Measurements from ENCODE around the gene PDZD2.
"Not testable (repeated sequence)": the region's sequence is repeated elsewhere in the genome, so short reads cannot be mapped to it uniquely, and the experiment has no call there.

PDZD2 gene

DNA sequence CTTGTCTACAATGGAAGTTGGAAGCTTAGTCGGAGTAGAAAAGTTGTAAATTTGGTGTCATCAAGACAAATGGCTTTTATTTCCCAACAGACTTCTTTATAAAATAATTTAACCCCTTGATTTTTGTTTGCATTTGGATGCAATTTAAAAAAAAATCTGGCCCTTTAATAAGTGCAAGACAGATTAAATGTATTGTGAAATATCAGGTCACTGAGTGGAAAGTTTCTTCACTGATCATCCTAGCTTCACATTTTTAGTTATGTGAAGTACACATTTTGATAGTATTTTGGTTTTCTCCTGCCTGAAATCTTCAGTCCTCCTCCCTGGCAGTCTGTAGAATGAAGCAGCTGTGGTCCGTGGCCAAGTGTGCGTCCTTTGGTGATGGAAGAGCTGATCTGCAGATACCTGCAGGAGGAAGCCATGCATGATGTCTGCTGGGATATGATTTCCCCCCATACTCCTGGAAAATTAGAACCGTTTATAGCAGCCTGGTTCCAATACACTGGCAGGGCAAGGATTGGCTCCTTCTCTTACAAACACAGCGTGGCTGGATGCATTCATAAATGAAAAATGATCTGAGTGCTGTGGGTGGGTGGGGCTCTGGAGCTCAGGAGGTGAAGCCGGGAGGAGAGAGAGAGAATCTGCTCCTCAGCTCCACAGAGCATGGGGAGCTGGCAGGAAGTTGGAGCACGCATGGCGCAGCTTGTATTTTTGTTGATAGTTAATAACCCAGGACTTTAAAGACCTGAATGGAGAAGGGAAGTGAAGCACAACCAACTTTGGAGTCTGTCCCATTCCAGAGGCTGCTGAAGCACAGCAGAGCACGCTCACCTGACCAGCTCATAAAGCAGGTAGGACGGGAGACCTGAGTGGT, 296.8 kb downstream of the PDZD2 start:
- DNase-seq (ENCODE audit: low read depth): no peak

DNA sequence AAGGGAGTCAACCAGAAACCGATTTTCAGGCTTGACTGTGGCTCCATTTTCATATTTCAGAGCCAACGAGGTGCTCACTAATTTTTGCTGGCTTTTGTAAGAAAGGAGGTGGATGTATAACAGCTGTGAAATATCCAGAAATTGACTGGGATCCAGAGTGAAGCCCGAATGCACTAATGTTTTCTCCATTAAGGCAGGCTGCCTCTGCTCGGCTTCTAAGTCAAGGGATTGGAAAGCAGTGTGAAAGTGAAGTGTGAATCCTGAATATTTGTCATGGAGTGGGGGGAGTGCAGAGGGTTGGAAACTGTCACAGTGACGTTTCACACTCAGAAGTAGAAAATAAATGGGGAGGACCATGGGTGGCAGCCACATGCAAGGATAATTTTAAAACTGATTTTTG, 297.8 kb downstream of the PDZD2 start:
- no peak for DNase-seq (ENCODE audit: low read depth)

DNA sequence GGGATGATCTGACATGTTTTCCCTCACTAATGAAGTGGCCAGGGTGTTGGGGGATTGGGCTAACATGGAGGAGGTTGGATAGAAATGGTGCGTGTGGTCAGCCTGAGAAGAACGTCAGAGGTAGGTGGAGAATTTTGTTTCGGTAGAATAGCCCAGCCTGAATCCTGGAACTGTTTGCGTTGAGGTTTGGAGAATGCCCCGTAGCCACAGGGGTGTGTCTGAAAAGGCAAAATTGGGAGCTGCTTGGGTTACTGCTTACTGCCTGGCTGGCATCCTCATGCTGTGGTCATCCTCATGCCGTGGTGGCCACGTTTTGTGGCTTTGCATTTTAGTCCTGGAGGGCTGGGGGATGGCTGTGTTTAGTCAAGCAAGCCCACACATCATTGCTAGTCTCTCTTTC, 298.3 kb downstream of the PDZD2 start:
- DNase-seq (ENCODE audit: low read depth): no peak

DNA sequence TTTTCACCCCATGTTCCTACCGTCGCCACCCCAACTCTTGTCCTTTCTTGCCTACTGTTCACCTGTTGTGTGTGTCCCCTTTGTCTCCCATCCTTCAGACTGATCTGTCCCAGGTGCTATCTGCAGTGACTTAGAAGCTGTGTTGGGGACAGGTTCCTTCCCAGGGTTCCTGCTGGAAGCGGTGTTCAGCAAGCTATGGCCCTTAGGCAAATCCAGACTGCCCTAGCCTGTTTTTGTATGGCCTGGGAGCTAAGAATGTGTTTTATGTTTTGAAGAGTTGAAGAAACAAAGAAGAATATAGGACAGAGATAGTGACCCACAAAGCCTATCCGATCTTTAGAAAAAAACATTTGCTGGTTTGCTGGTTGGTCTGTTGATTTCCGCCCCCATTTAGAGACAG, 298.8 kb downstream of the PDZD2 start:
- DNase-seq (ENCODE audit: low read depth): no peak

DNA sequence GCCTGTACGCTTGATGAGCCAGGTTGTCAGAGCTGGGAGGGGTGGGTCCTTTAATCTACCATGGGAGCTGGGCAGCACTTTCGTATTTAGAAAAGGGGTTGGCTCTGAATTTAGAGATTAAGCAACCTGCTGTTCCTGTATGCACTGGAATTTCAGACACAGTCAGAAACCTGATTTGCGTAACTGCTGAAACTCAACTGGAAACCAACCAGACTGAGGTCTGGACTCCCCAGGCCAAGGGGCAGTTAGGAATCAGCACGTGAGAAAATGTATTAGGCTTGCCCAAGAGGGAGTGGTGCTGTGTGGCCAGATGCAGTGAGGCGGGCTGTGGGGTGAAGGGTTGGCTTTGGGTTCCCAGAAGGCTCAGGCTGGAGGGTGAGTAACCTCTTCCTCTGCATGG, 300.2 kb downstream of the PDZD2 start:
- DNase-seq (ENCODE audit: low read depth): no peak

DNA sequence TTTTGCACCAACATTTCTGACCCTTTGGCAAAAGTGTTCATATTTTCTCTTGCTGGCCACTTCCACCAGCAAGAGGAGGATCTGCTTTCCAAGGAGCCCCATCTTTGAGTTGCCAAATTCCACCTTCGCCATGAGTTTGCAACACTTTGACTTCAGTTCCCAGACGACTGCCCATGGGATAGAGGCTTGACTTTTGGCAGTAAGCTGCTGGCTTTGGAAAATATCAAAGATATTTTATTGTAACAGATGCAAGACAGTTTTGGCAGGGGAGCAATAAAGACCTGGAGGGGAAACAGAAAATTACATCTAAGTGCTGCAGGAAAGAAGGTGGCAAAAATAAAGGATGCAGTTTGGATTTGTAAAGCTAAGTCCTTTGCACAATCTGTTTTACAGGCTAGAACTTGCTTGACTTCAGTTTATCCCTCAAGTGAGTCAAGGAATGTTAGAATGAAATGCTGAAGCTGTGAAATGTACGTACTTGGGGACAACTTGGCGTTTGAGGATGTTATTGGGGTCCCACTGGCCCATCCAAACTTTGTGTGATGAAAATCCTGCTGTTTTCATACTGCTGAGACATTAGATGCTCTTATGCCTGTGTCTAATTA, 302.3 kb downstream of the PDZD2 start:
- DNase-seq (ENCODE audit: low read depth): no peak

DNA sequence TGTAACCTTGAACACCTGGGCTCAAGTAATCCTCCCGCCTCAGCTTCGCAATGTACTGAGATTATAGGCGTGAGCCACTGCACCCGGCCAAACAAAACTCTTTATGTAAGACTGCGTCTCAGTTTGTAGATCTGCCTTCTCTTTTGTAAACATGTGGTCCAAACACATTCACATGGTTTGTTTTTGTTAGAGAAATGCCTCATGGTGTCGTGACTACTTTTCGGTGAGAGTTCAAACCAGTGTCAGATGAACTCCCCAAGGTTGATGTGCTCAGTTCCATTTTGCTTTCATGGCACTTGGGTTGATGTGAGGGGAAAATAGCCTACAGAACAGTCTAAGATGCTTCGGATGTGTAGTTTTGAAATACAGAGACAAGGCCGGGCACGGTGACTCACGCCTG, 303.6 kb downstream of the PDZD2 start:
- DNase-seq (ENCODE audit: low read depth): no peak

DNA sequence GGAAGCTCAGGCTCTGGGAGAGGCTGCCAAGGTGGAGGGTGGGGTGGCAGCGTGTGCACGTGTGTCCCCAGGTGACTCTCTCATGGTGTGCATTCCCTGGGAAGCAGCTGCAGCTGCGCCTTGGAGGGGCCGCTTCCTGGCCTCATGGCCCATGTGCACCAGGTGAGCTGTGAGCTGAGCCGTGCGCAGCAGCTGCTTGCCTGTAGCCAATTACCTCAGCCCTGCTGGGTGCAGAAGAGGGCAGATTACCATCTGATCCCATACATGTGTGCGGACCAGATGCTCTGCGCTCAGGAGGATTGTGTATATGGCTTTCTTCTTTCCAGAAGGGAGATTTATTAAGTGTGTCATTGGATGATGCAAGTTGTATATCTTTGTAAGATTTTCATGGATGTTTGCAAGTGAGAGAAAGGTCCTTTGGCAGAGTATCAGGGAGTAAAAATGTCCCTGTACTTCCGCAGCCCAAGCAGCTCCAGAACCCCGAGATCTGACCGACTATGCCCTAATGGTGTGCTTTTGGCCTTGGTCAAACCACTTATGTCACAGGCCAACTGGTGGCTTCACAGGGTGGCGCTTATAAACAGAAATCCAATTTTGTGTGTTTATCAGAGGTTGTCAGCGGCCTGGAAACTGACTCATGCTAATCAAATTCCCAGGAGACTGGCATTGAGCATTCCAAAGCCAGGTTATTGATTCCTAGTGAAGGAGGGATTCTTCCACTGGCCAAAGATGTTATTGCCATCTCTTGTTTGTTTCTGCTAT, 305.9 kb downstream of the PDZD2 start:
- no peak for DNase-seq (ENCODE audit: low read depth)

DNA sequence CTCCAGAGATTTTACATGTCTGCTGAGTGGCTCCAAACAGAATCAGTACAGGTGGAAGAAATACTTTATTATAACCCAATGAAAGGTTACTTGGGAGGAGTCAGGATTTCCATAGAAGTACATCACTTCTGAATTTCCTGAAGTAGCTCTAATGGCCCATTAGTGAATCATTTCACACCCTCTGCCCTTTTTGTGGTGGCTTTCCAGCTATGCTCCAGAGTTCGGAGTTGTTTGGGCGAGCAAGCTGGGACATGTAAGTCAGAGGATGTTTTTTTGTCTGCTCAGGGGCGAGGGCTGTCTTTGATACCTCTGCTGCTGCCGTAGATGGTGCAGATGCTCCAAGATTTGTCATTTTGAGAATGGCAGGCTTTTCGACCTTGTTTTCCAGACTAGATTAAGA, 309.1 kb downstream of the PDZD2 start:
- DNase-seq (ENCODE audit: low read depth): no peak

DNA sequence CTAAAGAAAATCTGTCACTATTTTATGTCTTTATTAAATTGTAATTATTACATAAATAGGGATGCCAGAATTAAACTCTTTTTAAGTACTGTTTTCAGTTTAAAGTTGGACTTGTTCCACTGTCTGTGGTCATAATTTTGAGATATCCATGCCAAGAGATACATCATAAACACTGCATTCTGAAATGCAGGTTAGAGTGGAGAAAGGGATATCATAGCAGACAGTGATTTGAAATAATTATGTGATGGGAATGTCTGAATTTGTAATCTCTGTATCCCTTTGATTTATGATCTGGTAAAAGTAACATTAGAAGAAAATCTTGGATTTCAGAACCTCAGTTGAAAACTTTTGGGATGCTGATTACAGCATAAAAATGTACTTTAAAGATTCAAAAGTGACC, 313.1 kb downstream of the PDZD2 start:
- no peak for DNase-seq (ENCODE audit: low read depth)

DNA sequence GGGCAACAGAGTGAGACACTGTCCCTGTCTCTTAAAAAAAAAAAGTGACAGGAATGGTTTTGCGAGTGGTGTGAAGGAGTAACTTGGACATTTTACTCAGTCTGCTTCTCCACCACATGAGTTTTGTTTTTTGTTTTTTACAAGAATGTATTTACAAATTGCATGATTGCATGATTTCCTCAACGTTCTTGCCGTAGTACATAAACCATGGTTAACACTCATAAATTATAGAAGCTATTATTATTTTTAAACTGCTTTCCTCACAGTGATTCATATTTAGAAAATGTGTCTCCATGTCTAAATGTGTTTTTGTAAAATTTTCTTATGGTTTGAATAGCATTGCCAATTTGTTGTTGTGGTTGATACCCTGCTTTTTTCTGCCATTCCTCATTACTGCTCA, 315.2 kb downstream of the PDZD2 start:
- DNase-seq (ENCODE audit: low read depth): no peak

DNA sequence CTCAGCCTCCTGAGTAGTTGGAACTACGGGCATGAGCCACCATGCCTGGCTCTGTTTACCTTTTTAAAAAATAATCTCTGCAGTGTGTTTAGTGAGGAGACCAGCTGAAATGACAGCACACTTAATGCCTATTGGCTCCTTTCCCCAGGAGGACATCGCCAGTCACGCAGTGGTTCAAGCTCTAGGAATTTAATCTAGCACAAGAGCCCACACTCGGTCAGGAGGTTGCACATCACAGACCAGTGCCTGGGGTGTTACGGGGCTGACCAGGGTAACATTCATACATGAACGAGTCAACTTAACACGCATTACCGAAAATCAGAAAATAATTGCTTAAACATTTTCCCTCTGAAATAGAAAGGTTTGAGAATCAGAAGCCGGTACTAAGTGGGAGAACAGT, 318.2 kb downstream of the PDZD2 start:
- no peak for DNase-seq (ENCODE audit: low read depth)

DNA sequence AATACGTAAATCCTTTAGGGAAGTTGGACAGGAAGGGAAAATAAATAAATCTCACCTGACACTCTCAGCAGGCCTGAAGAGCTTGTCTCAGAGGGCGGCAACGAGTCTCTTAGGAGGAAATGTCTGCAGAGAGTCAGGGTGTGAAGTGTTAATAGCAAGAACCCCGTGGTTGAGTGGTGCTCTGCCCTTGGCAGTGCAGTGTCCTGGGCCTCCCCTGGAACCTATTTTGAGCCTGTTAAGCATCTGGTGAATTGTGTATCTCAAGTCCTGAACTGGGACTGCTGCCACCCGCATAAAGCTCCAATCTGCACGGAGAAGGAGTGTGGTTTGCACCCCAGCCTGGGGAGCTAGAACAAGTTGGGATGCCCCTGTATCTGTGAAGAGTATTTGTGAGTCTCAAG, 323.4 kb downstream of the PDZD2 start:
- DNase-seq (ENCODE audit: low read depth): no peak

DNA sequence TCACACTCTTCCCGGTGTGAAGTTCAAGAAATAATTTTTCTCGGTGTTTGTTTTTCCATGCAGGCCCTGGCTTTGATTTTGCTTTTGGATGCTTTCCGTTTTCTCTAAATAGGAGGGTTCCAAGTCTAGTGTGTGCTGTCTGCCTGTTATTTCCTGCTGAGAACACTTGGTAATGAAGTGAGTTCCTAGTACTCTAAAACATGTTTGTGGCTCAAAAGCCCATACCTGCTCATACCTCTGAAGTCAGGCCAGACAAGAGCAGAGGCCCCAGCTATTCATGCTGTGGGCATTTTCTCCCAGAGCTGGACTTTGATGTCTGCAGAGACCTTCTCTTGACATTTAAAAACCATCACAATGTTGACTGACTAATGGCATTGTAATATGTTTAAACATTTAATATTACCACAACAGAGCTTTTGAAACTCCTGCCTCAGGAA, 324.0 kb downstream of the PDZD2 start:
- no peak for DNase-seq (ENCODE audit: low read depth)

DNA sequence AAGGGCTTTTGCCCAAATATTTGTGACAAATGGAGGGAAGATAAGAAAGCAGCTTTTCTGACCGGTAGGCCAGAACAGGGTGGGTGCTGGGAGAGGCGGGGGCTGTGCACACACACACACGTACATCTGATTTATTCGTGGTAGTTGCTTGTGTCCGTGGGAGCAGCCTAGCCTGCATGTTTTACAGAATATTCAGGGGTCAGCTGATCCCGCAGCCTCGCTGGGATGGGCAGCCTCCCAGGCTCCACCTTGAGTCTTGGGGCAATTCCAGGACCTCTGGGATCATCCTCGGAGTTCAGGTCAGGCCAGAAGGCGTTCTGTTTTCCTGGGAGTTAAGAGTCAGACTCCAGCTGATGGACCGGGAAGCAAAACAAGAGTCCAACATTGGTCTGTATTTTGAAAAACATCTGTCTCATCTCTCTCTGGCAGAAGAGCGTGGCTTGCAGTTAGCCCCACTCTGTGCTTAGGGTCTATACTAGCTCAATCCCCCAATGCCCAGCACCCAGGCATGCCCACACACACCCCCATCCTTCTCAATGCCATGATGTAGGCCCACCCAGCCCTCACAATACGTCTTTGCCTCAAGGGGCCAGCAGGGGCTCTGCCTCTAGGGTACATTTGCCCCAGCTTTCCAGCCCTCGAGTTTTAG, 324.6 kb downstream of the PDZD2 start:
- no peak for DNase-seq (ENCODE audit: low read depth)

DNA sequence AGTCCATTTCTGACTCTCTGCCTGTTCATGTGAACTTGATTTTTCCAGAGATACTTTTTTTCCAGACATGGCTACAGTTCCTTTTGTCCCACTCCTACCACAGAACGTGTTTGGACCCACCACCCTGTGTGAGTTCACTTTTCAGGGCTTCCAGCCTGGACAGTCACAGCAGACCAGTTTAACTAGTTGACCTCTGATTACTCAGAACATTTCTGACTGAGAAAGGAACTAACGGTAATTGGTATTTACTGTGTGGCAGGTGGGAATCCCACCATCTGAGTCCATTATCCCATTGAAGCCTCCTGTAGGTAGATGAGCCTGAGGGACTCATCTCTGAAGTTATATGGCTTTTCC, 325.1 kb downstream of the PDZD2 start:
- no peak for DNase-seq (ENCODE audit: low read depth)

DNA sequence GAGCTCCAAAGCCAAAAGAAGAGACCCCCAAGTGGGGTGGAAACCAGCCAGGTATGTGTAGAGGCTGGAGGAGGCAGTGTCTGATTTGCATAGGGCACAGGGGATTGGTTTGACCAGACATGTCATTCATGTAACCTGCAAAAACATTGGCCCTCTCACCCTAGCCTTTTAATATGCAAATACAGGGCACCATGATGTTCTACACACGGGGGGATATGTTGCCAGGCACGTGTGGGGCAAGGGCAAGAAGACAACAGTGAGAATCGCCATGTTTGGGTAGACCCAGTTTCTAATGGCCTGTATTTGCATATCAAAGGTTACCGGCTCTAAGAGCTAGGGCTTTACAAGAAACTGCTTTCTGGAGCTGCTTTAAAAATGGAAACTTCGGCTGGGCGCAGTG, 326.3 kb downstream of the PDZD2 start:
- DNase-seq (ENCODE audit: low read depth): no peak

DNA sequence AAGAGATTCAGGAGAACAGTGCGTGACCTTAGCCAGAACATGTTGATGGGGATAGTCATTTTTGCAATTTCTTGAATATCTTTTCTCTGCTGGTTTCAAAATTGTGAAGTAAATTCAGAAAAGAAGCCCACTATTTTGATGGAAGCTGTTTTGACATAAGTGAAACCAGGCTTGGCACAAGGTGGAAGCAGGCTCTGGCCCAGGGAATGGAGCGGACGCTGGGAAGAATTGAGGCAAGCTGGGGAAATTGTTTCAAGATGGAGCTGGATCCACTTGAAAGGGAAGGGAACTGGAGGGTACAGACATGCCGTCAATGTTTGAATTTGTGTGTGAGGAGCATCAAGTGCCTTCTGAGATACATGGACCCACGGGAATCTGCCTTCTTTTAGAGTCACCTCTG, 328.0 kb downstream of the PDZD2 start:
- DNase-seq (ENCODE audit: low read depth): no peak

DNA sequence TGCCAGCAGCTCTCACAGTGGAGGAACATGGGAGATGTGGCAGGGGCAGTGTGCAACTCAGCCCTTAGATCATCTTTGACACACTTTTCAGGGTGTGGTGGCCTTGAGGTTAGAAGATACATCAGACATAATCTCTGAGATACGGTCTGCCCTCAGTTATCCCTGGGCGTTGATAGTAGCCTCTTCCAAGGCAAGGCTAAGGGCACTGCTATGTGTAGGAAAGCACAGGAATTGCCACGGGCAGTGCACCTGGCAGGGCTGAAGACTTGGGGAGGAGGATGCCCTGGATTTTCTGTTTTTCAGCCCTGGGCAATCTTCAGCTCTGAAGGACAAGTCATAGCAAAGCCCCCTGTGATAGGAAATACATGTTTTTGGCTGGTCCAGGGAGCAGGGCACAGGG, 328.5 kb downstream of the PDZD2 start:
- DNase-seq (ENCODE audit: low read depth): no peak

DNA sequence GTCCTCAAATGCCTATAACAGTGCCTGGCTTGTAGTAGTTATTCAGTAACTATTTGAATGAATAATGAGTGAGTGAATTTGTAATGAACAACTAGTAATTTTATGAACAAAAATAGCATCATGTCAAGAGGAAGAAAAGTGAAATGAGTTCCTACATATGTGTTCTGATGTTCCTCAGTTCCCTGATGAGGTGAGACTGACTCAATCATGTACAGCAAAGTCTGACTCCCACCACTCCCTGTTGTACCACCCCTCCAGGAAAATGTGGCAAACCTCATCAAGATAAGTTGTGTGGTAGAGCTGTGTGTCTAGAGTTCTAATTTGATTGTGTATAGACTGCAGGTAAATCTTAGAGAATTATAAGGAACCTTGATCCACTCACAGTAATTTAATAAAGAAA, 333.6 kb downstream of the PDZD2 start:
- DNase-seq (ENCODE audit: low read depth): no peak

DNA sequence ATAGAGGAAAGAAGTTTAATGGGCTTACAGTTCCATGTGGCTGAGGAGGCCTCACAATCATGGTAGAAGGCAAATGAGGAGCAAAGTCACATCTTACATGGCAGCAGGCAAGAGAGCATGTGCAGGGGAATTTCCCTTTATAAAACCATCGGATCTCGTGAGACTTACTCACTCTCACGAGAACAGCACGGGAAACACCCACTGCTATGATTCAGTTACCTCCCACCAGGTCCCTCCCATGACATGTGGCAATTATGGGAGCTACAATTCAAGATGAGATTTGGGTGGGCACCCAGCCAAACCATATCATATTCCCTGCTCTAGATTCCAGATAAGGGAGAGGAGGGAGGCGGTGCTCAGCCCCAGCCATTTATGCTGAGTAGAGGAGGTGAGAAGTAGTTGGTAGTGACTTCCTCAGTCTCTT, 336.3 kb downstream of the PDZD2 start:
- not testable (repeated sequence) for DNase-seq (ENCODE audit: low read depth)

DNA sequence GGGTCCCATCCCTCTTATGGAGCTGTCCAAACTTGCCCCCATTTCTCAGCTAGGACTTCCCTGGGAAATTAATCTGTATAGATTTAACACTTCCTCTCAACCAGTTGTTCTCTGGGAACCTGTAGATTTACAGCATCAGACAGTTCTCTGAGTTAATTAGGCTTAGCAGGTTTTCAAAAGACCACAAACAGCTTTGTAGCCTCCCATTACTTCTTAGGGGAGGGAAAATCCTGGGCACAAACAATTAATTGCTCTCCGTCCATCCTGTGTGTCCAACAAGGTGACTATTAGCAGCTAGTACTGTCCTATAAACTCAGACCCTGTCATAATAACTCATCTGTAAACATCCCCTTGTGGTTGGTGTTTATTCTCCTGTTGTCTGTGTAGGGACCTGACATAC, 337.2 kb downstream of the PDZD2 start:
- no peak for DNase-seq (ENCODE audit: low read depth)
